H9 (cell line): ENCODE data around the gene MAST2. TPM values are rescaled to one million over a fixed set of nuclear protein-coding genes. Genes with fewer than 3 reads are reported as not detected.

Experiments used
- DNase-seq: peaks from one replicate; pipeline ENCODE4 v3.0.0-alpha.2; 2017
- H2AFZ ChIP-seq: one replicate; pipeline ENCODE4 v1.6.1; 2013; ENCODE audit warnings: mild to moderate bottlenecking, low read length, control low read depth, moderate library complexity
- H2AK5ac ChIP-seq: 2 replicates; pipeline ENCODE4 v1.6.1; 2013; ENCODE audit warnings: low read length, control low read depth, mixed read lengths; ENCODE audit not compliant: insufficient read length
- H2BK120ac ChIP-seq: one replicate; pipeline ENCODE4 v1.6.1; 2013; ENCODE audit warnings: low read depth, mild to moderate bottlenecking, low read length, control low read depth, inconsistent platforms; ENCODE audit not compliant: poor library complexity, severe bottlenecking
- H2BK12ac ChIP-seq: 2 replicates; pipeline ENCODE4 v1.6.1; 2013; ENCODE audit warnings: low read length, control low read depth, mixed read lengths, low read depth; ENCODE audit not compliant: insufficient read length
- H2BK15ac ChIP-seq: 2 replicates; pipeline ENCODE4 v1.6.1; 2013; ENCODE audit warnings: low read depth, low read length, control low read depth
- H2BK20ac ChIP-seq: one replicate; pipeline ENCODE4 v1.6.1; 2013; ENCODE audit warnings: low read depth, mild to moderate bottlenecking, low read length, control low read depth, inconsistent platforms; ENCODE audit not compliant: poor library complexity, severe bottlenecking
- H2BK5ac ChIP-seq: 2 replicates; pipeline ENCODE4 v1.6.1; 2013; ENCODE audit warnings: low read length, control low read depth, mixed read lengths; ENCODE audit not compliant: insufficient read length
- H3K14ac ChIP-seq: 2 replicates; pipeline ENCODE4 v1.6.1; 2013; ENCODE audit warnings: low read length, control low read depth; ENCODE audit not compliant: insufficient read depth
- H3K18ac ChIP-seq: 2 replicates; pipeline ENCODE4 v1.6.1; 2013; ENCODE audit warnings: low read depth, mild to moderate bottlenecking, mixed read lengths, low read length, control low read depth; ENCODE audit not compliant: insufficient read length
- H3K23ac ChIP-seq: 2 replicates; pipeline ENCODE4 v1.6.1; 2013; ENCODE audit warnings: low read length, control low read depth, mixed read lengths, low read depth; ENCODE audit not compliant: insufficient read length
- H3K23me2 ChIP-seq: 2 replicates; pipeline ENCODE4 v1.6.1; 2013; ENCODE audit warnings: low read depth, mild to moderate bottlenecking, mixed read lengths, low read length, control low read depth; ENCODE audit not compliant: insufficient read length, poor library complexity, severe bottlenecking
- H3K27ac ChIP-seq: 2 replicates; pipeline ENCODE4 v1.5.1; 2013; ENCODE audit warnings: low read length, control low read depth, mixed read lengths, low read depth; ENCODE audit not compliant: insufficient read length
- H3K27me3 ChIP-seq: 2 replicates; pipeline ENCODE4 v1.6.1; 2013; ENCODE audit warnings: low read length, control low read depth, inconsistent platforms; ENCODE audit not compliant: insufficient read depth
- H3K4ac ChIP-seq: 2 replicates; pipeline ENCODE4 v1.6.1; 2013; ENCODE audit warnings: low read depth, mild to moderate bottlenecking, control low read depth, inconsistent platforms, low read length, moderate library complexity
- H3K4me1 ChIP-seq: 2 replicates; pipeline ENCODE4 v1.6.1; 2013; ENCODE audit warnings: low read length, control low read depth, inconsistent platforms; ENCODE audit not compliant: insufficient read depth
- H3K4me2 ChIP-seq: 2 replicates; pipeline ENCODE4 v1.6.1; 2013; ENCODE audit warnings: low read length, control low read depth, mixed read lengths; ENCODE audit not compliant: insufficient read length, insufficient read depth
- H3K56ac ChIP-seq: 2 replicates; pipeline ENCODE4 v1.6.1; 2013; ENCODE audit warnings: low read depth, mild to moderate bottlenecking, mixed read lengths, low read length, control low read depth; ENCODE audit not compliant: insufficient read length
- H3K79me1 ChIP-seq: 2 replicates; pipeline ENCODE4 v1.6.1; 2013; ENCODE audit warnings: low read depth, mild to moderate bottlenecking, moderate library complexity, low read length, control low read depth, inconsistent platforms; ENCODE audit not compliant: insufficient read depth, poor library complexity, severe bottlenecking
- H3K79me2 ChIP-seq: 2 replicates; pipeline ENCODE4 v1.6.1; 2013; ENCODE audit warnings: low read length, control low read depth, inconsistent platforms; ENCODE audit not compliant: insufficient read depth
- H3K9ac ChIP-seq: 2 replicates; pipeline ENCODE4 v1.6.1; 2013; ENCODE audit warnings: low read length, control low read depth, mixed read lengths; ENCODE audit not compliant: insufficient read length; ENCODE audit errors: extremely low read depth
- H3K9me3 ChIP-seq: one replicate; pipeline ENCODE4 v1.6.1; 2013; ENCODE audit warnings: low read depth, low read length, inconsistent platforms; ENCODE audit not compliant: control insufficient read depth
- H3T11ph ChIP-seq: one replicate; pipeline ENCODE4 v1.6.1; 2013; ENCODE audit warnings: mild to moderate bottlenecking, low read length, control low read depth, inconsistent platforms
- H4K20me1 ChIP-seq: one replicate; pipeline ENCODE4 v1.6.1; 2013; ENCODE audit not compliant: control insufficient read depth, insufficient read length, insufficient read depth
- H4K5ac ChIP-seq: 2 replicates; pipeline ENCODE4 v1.6.1; 2013; ENCODE audit warnings: low read depth, mild to moderate bottlenecking, mixed read lengths, low read length, control low read depth; ENCODE audit not compliant: insufficient read length
- H4K8ac ChIP-seq: replicated peaks from 2 replicates; pipeline ENCODE4 v1.6.1; 2013; ENCODE audit warnings: low read length, control low read depth, mixed read lengths, low read depth; ENCODE audit not compliant: insufficient read length
- H4K91ac ChIP-seq: 2 replicates; pipeline ENCODE4 v1.6.1; 2013; ENCODE audit warnings: low read depth, mild to moderate bottlenecking, moderate library complexity, mixed read lengths, low read length, control low read depth; ENCODE audit not compliant: insufficient read length
- H3K27ac Mint-ChIP-seq, 3 experiments: 2 replicates in 2 of 3; 3 replicates in 1 of 3; pipeline ENCODE4 v1.8.0; 2020 to 2021; ENCODE audit warnings: mixed read lengths in 3 of 3, mild to moderate bottlenecking in 1 of 3, moderate library complexity in 1 of 3
- H3K27me3 Mint-ChIP-seq: 2 replicates; pipeline ENCODE4 v1.8.0; 2021; ENCODE audit warnings: low read depth, mild to moderate bottlenecking, moderate library complexity, mixed read lengths
- H3K36me3 Mint-ChIP-seq, 3 experiments: 2 replicates in 2 of 3; 3 replicates in 1 of 3; pipeline ENCODE4 v1.8.0; 2020 to 2021; ENCODE audit warnings: low read depth in 3 of 3, mixed read lengths in 3 of 3; ENCODE audit not compliant: insufficient read depth in 1 of 3
- H3K4me1 Mint-ChIP-seq, 2 experiments: 2 replicates each; pipeline ENCODE4 v1.8.0; 2020; ENCODE audit warnings: mixed read lengths in 2 of 2
- H3K4me3 Mint-ChIP-seq, 2 experiments: 2 replicates in 1 of 2; 3 replicates in 1 of 2; pipeline ENCODE4 v1.8.0; 2020 to 2021; ENCODE audit warnings: mild to moderate bottlenecking in 2 of 2, mixed read lengths in 2 of 2, moderate library complexity in 1 of 2
- H3K9me3 Mint-ChIP-seq, 2 experiments: 2 replicates in 1 of 2; 3 replicates in 1 of 2; pipeline ENCODE4 v1.8.0; 2020; ENCODE audit warnings: mild to moderate bottlenecking in 2 of 2, mixed read lengths in 2 of 2, moderate library complexity in 1 of 2
- CTCF ChIP-seq: fragments of 200-600 bp; sonication (generic); conservative IDR thresholded peaks from 3 replicates; pipeline ENCODE4 v1.8.0; 2021; ENCODE audit warnings: antibody characterized with exemption, mild to moderate bottlenecking
- WGBS: extraction: QIAGEN DNeasy Blood & Tissue Kit; methylation state at CpG from one replicate; pipeline ENCODE4 v1.1.7; 2013; ENCODE audit warnings: missing lambda C conversion rate, low lambda C conversion rate, mixed read lengths; ENCODE audit not compliant: insufficient read length; ENCODE audit errors: extremely low coverage; 5-methylcytosine and 5-hydroxymethylcytosine counted together
- total RNA-seq: library from RNA; stranded (reverse); gene quantifications from 2 replicates; pipeline ENCODE4 v1.2.1, GENCODE V29; 2021

MAST2 gene
- total RNA-seq, 1 experiment from 2014 or later, result 28.8 TPM

DNA sequence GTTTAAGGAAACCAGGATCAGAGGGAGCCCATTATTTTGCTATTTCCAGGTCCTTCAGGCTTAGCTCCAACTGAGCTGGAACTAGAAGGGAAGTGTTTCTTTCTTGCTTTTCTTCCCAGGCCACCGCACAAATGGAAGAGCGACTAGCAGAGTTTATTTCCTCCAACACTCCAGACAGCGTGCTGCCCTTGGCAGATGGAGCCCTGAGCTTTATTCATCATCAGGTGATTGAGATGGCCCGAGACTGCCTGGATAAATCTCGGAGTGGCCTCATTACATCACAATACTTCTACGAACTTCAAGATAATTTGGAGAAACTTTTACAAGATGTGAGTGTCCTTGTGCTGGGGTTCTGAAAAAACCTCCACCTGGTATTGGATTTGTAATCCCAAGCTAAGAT lies 207.2 kb downstream of the MAST2 start:
- WGBS, result no CpG with 5 or more reads among the region's 6 CpGs
- Histone ChIP-seq H2BK12ac (no peak overlapping the region), H2AFZ (no peak overlapping the region), H3K79me2 (no peaks in the 10 kb centered on the region), H3K79me1 (no peaks in the 10 kb centered on the region), H2BK15ac (no peak overlapping the region), H3K23ac (no peak overlapping the region), H2BK20ac (no peak overlapping the region), H3K23me2 (no peaks in the 10 kb centered on the region), H2BK5ac (no peak overlapping the region), H3T11ph (no peak overlapping the region), H3K27me3 (no peaks in the 10 kb centered on the region), H3K9me3 (no peaks in the 10 kb centered on the region), H4K8ac (no peak overlapping the region), H4K91ac (no peak overlapping the region), H3K14ac (no peak overlapping the region), H3K18ac (no peak overlapping the region), H3K4me1 (no peaks in the 10 kb centered on the region), H4K20me1 (no peaks in the 10 kb centered on the region), H3K9ac (no peak overlapping the region), H3K27ac (no peak overlapping the region), H3K56ac (no peak overlapping the region), H4K5ac (no peak overlapping the region), H2AK5ac (no peak overlapping the region), H3K4ac (no peak overlapping the region), H3K4me2 (no peak overlapping the region), H2BK120ac (no peak overlapping the region)
- peak; percentile 4 for DNase-seq
- Mint-ChIP-seq H3K27me3 (no peaks in the 10 kb centered on the region), H3K27ac (no peak overlapping the region), H3K4me1 (0 out of 4 replicates have a peak, but pooled peaks cover 0 to 3% of the 10 kb centered on the region in 2 experiments), H3K4me3 (no peak overlapping the region), H3K36me3 (peaks cover 40 to 67% (median 56%) of the 10 kb centered on the region in 3 experiments), H3K9me3 (peaks cover 0 to 3% of the 10 kb centered on the region in 2 experiments; a peak in 3 of 5 replicates)
- no peak for TF ChIP-seq CTCF
